ENCODE measurements around the gene JPH2. TPM values are rescaled to one million over a fixed set of nuclear protein-coding genes. Genes with fewer than 3 reads are reported as not detected.
A peak's percentile ranks its signal among the peaks of the same experiment; 100 is the strongest.

The JPH2 gene
- total RNA-seq, 1 donor from 2014 or later, result 14.2 TPM

DNA sequence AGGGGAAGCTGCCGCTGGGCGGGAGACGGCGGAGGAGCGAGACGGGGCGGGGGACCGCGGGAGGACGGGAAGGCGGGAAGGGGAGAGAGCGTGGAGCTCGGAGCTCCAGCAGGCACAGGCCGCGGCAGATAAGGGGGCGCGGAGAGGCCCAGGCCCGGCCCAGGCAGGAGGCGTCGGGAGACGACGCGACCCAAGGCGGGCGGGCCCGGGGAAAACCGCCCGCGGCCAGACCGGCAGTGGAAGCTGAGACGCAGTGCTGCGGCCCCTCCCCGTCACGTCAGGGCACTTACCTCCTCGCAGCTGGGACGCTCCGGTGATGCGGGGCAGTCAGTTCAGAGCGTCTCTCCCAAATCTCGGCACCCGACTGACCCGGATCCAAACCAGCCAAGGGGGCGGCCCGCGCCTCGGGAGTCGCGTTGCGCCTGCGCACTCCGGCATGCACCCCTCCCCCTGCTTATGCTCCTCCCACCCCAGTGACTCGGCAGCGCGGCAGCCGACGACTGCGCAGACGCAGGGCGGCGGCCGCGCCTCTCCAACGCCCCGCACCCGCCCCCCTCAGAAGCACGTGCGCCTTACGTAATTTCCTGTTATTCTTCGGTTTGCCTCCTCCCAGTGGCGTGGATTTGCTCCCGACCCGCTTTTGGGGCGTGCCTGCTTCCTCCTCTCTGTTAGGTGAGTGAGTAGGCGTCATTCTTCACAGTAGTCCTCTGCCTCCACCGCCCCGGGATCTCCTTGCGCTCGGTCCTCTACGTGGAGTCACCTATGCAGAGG lies 23.6 kb upstream of the JPH2 start, which contains the start of gene OSER1:
Gene OSER1 (minus strand): TSS at position 366 of the 771 bp plus-strand sequence. CDS start 3,814 bp downstream, outside the sequence.
- DNase-seq (ENCODE audit: extremely low spot score, unreplicated experiment), result peak; percentile 99
- H3K36me3 Mint-ChIP-seq (ENCODE audit: unreplicated experiment), result peaks cover 11% of the 10 kb centered on the region
- no peaks in the 10 kb centered on the region for H3K27me3 Mint-ChIP-seq (ENCODE audit: unreplicated experiment)
- no peaks in the 10 kb centered on the region for H3K9me3 Mint-ChIP-seq (ENCODE audit: unreplicated experiment)
- TF ChIP-seq, protein P1, sequence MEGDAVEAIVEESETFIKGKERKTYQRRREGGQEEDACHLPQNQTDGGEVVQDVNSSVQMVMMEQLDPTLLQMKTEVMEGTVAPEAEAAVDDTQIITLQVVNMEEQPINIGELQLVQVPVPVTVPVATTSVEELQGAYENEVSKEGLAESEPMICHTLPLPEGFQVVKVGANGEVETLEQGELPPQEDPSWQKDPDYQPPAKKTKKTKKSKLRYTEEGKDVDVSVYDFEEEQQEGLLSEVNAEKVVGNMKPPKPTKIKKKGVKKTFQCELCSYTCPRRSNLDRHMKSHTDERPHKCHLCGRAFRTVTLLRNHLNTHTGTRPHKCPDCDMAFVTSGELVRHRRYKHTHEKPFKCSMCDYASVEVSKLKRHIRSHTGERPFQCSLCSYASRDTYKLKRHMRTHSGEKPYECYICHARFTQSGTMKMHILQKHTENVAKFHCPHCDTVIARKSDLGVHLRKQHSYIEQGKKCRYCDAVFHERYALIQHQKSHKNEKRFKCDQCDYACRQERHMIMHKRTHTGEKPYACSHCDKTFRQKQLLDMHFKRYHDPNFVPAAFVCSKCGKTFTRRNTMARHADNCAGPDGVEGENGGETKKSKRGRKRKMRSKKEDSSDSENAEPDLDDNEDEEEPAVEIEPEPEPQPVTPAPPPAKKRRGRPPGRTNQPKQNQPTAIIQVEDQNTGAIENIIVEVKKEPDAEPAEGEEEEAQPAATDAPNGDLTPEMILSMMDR (IDR thresholded peaks at IDR 0.05), result no peak
- peak within 1 kb of the TSS; percentile 100 for H3K27ac Mint-ChIP-seq (ENCODE audit: unreplicated experiment)
- H3K4me3 Mint-ChIP-seq (ENCODE audit: unreplicated experiment), result peak within 1 kb of the TSS; percentile 100
- peaks cover 59% of the 10 kb centered on the region for H3K4me1 Mint-ChIP-seq (ENCODE audit: unreplicated experiment)

DNA sequence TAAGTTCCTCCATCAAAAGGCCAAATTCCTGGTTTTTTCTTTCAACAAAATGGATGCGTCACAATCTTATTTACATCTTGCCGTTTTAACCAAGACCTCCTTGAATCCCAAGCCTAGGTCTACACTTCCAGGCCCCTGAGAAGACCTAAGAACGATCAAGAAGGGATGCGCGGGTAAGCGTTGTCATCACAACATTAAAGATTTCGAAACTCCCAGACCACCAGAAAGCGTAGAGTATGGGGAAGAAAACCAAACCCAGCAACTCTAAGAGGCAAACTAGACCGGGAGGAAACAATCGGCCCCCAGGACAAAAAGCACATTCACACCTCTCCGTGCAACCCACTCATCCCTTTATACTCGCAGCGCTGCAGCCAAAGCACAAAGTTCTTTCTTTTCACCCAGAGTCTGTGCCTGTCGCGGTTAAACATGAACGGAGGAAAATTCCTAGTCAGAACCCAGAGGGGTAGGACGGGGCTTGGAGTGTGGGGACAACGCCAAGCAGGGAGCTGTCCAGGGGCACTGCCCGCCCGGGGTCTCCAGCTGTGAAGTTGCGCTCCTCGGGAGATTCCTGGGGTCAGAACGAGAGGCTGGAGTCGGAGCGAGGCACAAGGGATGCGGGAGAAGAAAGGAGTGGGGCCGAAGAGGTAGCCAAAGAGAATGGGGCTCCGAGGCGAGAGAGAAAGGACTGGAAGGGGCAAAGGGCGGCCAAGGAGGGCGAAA lies 22.9 kb upstream of the JPH2 start:
- Mint-ChIP-seq H3K27me3 (ENCODE audit: unreplicated experiment) (no peaks in the 10 kb centered on the region), H3K4me3 (ENCODE audit: unreplicated experiment) (peak overlapping the region; percentile 100), H3K4me1 (ENCODE audit: unreplicated experiment) (peaks cover 55% of the 10 kb centered on the region), H3K9me3 (ENCODE audit: unreplicated experiment) (no peaks in the 10 kb centered on the region), H3K27ac (ENCODE audit: unreplicated experiment) (peak overlapping the region; percentile 100), H3K36me3 (ENCODE audit: unreplicated experiment) (peaks cover 7% of the 10 kb centered on the region)
- no peak for DNase-seq (ENCODE audit: extremely low spot score, unreplicated experiment)
- TF ChIP-seq, protein P1 (IDR thresholded peaks at IDR 0.05), result no peak

DNA sequence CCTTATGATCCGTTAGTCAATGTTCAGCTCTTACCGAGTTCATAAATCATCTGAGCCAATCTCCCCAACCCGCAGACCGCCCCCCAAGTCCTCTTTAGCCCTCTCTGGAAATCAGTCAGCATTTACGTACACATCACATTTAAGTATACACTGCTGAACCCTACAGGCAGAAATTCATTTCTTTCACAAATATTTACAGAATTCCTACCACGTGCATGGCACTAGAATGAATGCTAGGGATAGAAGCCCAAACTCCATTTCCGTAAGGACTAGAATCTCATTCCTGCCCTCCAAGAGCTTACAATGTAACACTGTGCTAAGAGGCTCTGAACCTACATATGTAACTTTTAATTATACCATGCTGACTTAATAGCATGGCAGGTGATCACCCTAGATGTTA lies 21.8 kb upstream of the JPH2 start:
- H3K4me1 Mint-ChIP-seq (ENCODE audit: unreplicated experiment), result peaks cover 65% of the 10 kb centered on the region
- DNase-seq (ENCODE audit: extremely low spot score, unreplicated experiment), result no peak

DNA sequence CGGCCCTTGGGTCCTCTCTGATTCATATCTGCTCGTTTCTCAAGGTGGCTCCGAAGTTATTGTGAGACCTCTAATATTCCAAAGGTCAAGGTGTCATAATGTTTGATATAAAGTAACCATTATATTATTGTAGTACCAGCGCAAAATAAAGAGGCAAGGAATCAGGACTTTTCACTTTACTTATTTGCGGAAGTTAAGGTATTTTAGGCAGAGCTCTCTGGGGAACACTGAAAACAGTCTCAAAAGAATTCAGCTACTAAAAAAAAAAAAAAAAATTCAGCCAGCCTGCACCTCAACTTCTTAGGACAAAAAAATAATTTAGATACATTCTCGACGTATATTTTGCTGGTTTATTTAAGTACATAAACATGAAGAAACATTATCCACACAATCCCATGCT lies 21.2 kb upstream of the JPH2 start:
- TF ChIP-seq, protein P1 (IDR thresholded peaks at IDR 0.05), result no peak
- H3K9me3 Mint-ChIP-seq (ENCODE audit: unreplicated experiment), result no peaks in the 10 kb centered on the region
- peaks cover 7% of the 10 kb centered on the region for H3K36me3 Mint-ChIP-seq (ENCODE audit: unreplicated experiment)
- no peaks in the 10 kb centered on the region for H3K27me3 Mint-ChIP-seq (ENCODE audit: unreplicated experiment)
- H3K4me3 Mint-ChIP-seq (ENCODE audit: unreplicated experiment), result peak overlapping the region; percentile 100
- DNase-seq (ENCODE audit: extremely low spot score, unreplicated experiment), result no peak
- peak overlapping the region; percentile 100 for H3K27ac Mint-ChIP-seq (ENCODE audit: unreplicated experiment)
- H3K4me1 Mint-ChIP-seq (ENCODE audit: unreplicated experiment), result peaks cover 71% of the 10 kb centered on the region

More for the DNA sequence above, 21.8 kb upstream of the JPH2 start:
- Mint-ChIP-seq H3K27me3 (ENCODE audit: unreplicated experiment) (no peaks in the 10 kb centered on the region), H3K27ac (ENCODE audit: unreplicated experiment) (peak overlapping the region; percentile 100), H3K36me3 (ENCODE audit: unreplicated experiment) (peaks cover 7% of the 10 kb centered on the region), H3K9me3 (ENCODE audit: unreplicated experiment) (no peaks in the 10 kb centered on the region), H3K4me3 (ENCODE audit: unreplicated experiment) (peak overlapping the region; percentile 100)
- TF ChIP-seq, protein P1 (IDR thresholded peaks at IDR 0.05), result peak; percentile 14
